ENCODE results near the gene XPC.
"Not testable (repeated sequence)": the region's sequence is repeated elsewhere in the genome, so short reads cannot be mapped to it uniquely, and the experiment has no call there.

XPC gene

GRCh38 chr3:14117468-14118399, 60.7 kb downstream of the XPC start:
- no peak for DNase-seq

GRCh38 chr3:14113965-14114635, 64.3 kb downstream of the XPC start:
- no peak for DNase-seq

- DNase-seq = no peak
Measured at GRCh38 chr3:14110699-14111098, 67.7 kb downstream of the XPC start.

GRCh38 chr3:14109821-14110220, 68.6 kb downstream of the XPC start:
- DNase-seq = not testable (repeated sequence)

- DNase-seq = no peak
Measured at GRCh38 chr3:14097616-14098391, 80.6 kb downstream of the XPC start.

- no peak for DNase-seq
Measured at GRCh38 chr3:14096742-14097141, 81.7 kb downstream of the XPC start.

Data from stimulated activated CD4-positive, alpha-beta T cell treated with anti-CD3 and anti-CD28 coated beads, Interleukin-15, amount 100 ng/mL, for 24 hours (primary cell).